ENCODE data around the gene BRIP1.

DNA sequence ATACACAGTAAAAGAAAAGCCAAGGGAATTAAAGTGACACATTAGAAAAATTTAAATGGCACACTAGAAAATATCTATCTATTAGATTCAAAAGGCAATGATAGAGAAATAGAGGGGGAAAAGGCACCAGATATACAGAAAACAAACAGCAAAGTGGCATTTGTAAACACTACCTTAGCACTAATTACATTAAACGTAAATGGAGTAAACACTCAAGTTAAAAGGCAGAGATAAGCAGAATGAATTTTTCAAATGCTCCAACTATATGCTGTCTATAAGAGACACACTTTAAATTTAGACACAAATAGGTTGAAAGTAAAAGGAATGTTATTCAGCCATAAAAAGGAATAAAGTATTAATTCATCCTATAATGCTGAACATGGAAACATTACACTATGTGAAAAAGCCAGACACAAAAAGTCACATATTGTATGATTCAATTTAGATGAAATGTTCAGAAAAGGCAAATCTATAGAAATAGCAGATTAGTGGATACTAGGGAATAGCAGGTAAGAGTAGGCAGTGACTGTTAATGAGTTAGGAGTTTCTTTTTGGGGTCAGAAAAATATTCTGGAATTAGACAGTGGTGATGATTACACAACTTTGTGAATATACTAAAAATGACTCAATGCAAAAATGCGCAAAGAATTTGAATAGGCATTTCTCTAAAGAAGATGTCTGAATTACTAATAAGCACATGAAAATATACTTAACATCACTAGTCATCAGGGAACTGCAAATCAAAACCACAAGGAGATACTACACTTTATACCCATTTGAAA is 92.4 kb downstream of the BRIP1 start:
- TF ChIP-seq, protein P1, sequence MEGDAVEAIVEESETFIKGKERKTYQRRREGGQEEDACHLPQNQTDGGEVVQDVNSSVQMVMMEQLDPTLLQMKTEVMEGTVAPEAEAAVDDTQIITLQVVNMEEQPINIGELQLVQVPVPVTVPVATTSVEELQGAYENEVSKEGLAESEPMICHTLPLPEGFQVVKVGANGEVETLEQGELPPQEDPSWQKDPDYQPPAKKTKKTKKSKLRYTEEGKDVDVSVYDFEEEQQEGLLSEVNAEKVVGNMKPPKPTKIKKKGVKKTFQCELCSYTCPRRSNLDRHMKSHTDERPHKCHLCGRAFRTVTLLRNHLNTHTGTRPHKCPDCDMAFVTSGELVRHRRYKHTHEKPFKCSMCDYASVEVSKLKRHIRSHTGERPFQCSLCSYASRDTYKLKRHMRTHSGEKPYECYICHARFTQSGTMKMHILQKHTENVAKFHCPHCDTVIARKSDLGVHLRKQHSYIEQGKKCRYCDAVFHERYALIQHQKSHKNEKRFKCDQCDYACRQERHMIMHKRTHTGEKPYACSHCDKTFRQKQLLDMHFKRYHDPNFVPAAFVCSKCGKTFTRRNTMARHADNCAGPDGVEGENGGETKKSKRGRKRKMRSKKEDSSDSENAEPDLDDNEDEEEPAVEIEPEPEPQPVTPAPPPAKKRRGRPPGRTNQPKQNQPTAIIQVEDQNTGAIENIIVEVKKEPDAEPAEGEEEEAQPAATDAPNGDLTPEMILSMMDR (IDR thresholded peaks at IDR 0.05): no peak
- no peak for TF ChIP-seq EZH2phosphoT487 (IDR thresholded peaks at IDR 0.05)
- TF ChIP-seq EZH2 (IDR thresholded peaks at IDR 0.05): no peak
